CD14-positive monocyte (primary cell): ENCODE measurements around the gene LRRC25. TPM values are rescaled to one million over a fixed set of nuclear protein-coding genes. Genes with fewer than 3 reads are reported as not detected.

Experiments used
- DNase-seq, 3 donors: peaks; one replicate each; pipeline ENCODE4 v3.0.0-alpha.2; 2011 to 2022
- H2AFZ ChIP-seq: 2 replicates; pipeline ENCODE4 v1.6.0; 2012; ENCODE audit warnings: mild to moderate bottlenecking, low read depth, low read length, inconsistent platforms; ENCODE audit not compliant: insufficient read depth, poor library complexity, severe bottlenecking
- H3K27ac ChIP-seq, 2 donors: 1 replicate in 1 of 2; 2 replicates in 1 of 2; pipeline ENCODE4 v1.5.1; 2012 to 2013; ENCODE audit warnings: low read length in 2 of 2, control low read depth in 1 of 2, inconsistent platforms in 1 of 2, low read depth in 1 of 2, mild to moderate bottlenecking in 1 of 2
- H3K27me3 ChIP-seq, 2 donors: one replicate each; pipeline versions ENCODE4 v1.6.0 to v1.6.1; 2011 to 2013; ENCODE audit warnings: low read length in 2 of 2; ENCODE audit not compliant: control insufficient read depth in 2 of 2, insufficient read depth in 2 of 2
- H3K36me3 ChIP-seq, 2 donors: replicated peaks in 1 of 2; 1 replicate in 1 of 2; 2 replicates in 1 of 2; pipeline versions ENCODE4 v1.5.1 to v1.6.1; 2012 to 2013; ENCODE audit warnings: low read length in 2 of 2, control low read depth in 1 of 2, inconsistent platforms in 1 of 2, mild to moderate bottlenecking in 1 of 2; ENCODE audit not compliant: insufficient read depth in 2 of 2, control insufficient read depth in 1 of 2
- H3K4me1 ChIP-seq, 2 donors: 1 replicate in 1 of 2; 2 replicates in 1 of 2; pipeline versions ENCODE4 v1.5.1 to v1.6.1; 2012 to 2013; ENCODE audit warnings: low read length in 2 of 2, control low read depth in 1 of 2, inconsistent platforms in 1 of 2, mild to moderate bottlenecking in 1 of 2, moderate library complexity in 1 of 2; ENCODE audit not compliant: insufficient read depth in 2 of 2, control insufficient read depth in 1 of 2
- H3K4me2 ChIP-seq: replicated peaks from 2 replicates; pipeline ENCODE3; 2012; ENCODE audit warnings: low read length, moderate library complexity, mild to moderate bottlenecking; ENCODE audit not compliant: poor library complexity, severe bottlenecking; ENCODE audit errors: extremely low read depth
- H3K4me3 ChIP-seq, 3 experiments: fragments of 200-600 bp in 1 of 3; sonication (generic) in 1 of 3; replicated peaks in 1 of 3; 1 replicate in 2 of 3; 2 replicates in 1 of 3; pipeline ENCODE4 v1.5.1; 2011 to 2013; ENCODE audit warnings: low read length in 3 of 3, mild to moderate bottlenecking in 3 of 3, control low read depth in 2 of 3, low read depth in 2 of 3, inconsistent platforms in 1 of 3, moderate library complexity in 1 of 3
- H3K79me2 ChIP-seq: 2 replicates; pipeline ENCODE4 v1.6.0; 2012; ENCODE audit warnings: mild to moderate bottlenecking, control low read depth, inconsistent platforms, low read length, moderate library complexity; ENCODE audit not compliant: insufficient read depth
- H3K9ac ChIP-seq: 2 replicates; pipeline ENCODE4 v1.6.0; 2017; ENCODE audit warnings: low read length, mild to moderate bottlenecking; ENCODE audit not compliant: insufficient read depth, poor library complexity, severe bottlenecking
- H3K9me3 ChIP-seq, 2 donors: replicated peaks in 1 of 2; 1 replicate in 1 of 2; 2 replicates in 1 of 2; pipeline versions ENCODE4 v1.5.1 to v1.6.1; 2012 to 2013; ENCODE audit warnings: low read length in 2 of 2, control low read depth in 1 of 2; ENCODE audit not compliant: control insufficient read depth in 1 of 2, insufficient read depth in 1 of 2
- H4K20me1 ChIP-seq: 2 replicates; pipeline ENCODE4 v1.6.0; 2012; ENCODE audit warnings: mild to moderate bottlenecking, low read length, control low read depth, moderate library complexity; ENCODE audit not compliant: insufficient read depth
- H3K27ac Mint-ChIP-seq, 7 donors: one replicate each; pipeline ENCODE4 v1.8.0; 2020; ENCODE audit warnings: mild to moderate bottlenecking in 7 of 7, mixed read lengths in 7 of 7, moderate library complexity in 6 of 7, inconsistent platforms in 2 of 7
- H3K27me3 Mint-ChIP-seq, 3 donors: one replicate each; pipeline ENCODE4 v1.8.0; 2021 to 2022; ENCODE audit warnings: low read depth in 3 of 3, mild to moderate bottlenecking in 3 of 3, mixed read lengths in 3 of 3, moderate library complexity in 3 of 3, inconsistent platforms in 1 of 3
- H3K36me3 Mint-ChIP-seq, 2 donors: one replicate each; pipeline ENCODE4 v1.8.0; 2020; ENCODE audit warnings: mixed read lengths in 2 of 2, inconsistent platforms in 1 of 2, mild to moderate bottlenecking in 1 of 2
- H3K4me1 Mint-ChIP-seq: one replicate; pipeline ENCODE4 v1.8.0; 2020; ENCODE audit warnings: mild to moderate bottlenecking, mixed read lengths
- H3K4me3 Mint-ChIP-seq, 2 donors: one replicate each; pipeline ENCODE4 v1.8.0; 2020; ENCODE audit warnings: mild to moderate bottlenecking in 2 of 2, mixed read lengths in 2 of 2, moderate library complexity in 1 of 2
- H3K9me3 Mint-ChIP-seq, 7 donors: one replicate each; pipeline ENCODE4 v1.8.0; 2020 to 2022; ENCODE audit warnings: mixed read lengths in 7 of 7, mild to moderate bottlenecking in 6 of 7, moderate library complexity in 6 of 7, inconsistent platforms in 2 of 7
- WGBS: methylation state at CpG from one replicate; pipeline ENCODE4 v1.1.5; 2013; ENCODE audit warnings: missing lambda C conversion rate; ENCODE audit not compliant: insufficient coverage; 5-methylcytosine and 5-hydroxymethylcytosine counted together
- intact Hi-C, 2 donors: fragments of 100-400 bp; cut with micrococcal nuclease; formaldehyde crosslinking; loops; one replicate each; pipeline versions ENCODE4 v1.15.0 to v1.15.1; 2023
- polyA plus RNA-seq, 3 donors: library from polyadenylated mRNA; depleted of rRNA in 1 of 3; unstranded in 2 of 3; stranded (reverse) in 1 of 3; fragments of 300-500 nt in 2 of 3; fragments of >200 nt in 1 of 3; fragmentation: Illumina TruSeq in 2 of 3; gene quantifications; 1 replicate in 2 of 3; 2 replicates in 1 of 3; pipeline ENCODE4 v1.2.3, GENCODE V29; 2012 to 2021
- TF ChIP-seq, protein P1 (sequence below): fragments of 200-600 bp; IDR thresholded peaks from one replicate; pipeline ENCODE4 v1.8.0; 2022; ENCODE audit warnings: antibody characterized with exemption, mild to moderate bottlenecking

The LRRC25 gene
- polyA plus RNA-seq, 3 donors: 173 to 581 (median 416) TPM

DNA sequence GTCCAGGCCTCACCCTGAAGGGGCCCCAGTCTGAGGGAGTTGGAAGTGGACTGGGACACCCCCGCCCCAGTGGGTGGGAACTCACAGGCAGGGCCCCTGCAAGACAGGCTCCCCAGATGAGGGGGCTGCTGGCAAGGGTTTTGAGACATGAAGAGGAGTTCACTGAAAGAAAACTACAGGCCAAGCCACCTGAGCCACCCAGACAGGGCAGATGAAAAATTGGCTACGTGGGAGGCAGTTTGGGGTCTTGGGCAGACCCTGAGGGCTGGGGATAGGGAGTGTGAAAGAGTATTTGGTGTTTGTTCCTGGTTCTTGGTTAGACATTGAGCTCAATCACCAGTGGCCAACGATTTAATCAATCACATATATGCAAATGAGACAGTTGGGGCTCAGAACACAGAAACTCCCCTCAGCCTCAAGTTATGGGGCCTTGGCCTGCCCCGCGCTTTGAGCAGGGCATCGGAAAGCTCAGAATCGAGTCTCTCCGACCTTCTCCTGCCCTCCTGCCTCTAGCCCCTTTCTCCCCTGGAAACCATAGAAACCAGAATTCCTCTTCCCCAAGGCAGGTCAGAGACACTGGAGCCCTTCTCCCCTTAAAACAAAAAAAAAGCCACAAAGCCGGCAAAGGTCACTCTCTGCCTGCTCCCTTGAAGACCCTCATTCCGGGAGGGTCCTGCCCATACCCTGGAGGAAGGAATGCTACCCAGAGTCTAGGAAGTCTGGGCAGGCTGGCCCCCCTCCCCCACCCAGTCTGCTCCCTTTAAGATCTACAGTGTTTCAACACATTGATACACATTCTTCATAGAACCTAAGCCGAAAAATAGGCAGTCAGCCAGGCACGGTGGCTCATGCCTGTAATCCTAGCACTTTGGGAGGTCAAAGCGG is 41.8 kb upstream of the LRRC25 start:
- TF ChIP-seq, protein P1, sequence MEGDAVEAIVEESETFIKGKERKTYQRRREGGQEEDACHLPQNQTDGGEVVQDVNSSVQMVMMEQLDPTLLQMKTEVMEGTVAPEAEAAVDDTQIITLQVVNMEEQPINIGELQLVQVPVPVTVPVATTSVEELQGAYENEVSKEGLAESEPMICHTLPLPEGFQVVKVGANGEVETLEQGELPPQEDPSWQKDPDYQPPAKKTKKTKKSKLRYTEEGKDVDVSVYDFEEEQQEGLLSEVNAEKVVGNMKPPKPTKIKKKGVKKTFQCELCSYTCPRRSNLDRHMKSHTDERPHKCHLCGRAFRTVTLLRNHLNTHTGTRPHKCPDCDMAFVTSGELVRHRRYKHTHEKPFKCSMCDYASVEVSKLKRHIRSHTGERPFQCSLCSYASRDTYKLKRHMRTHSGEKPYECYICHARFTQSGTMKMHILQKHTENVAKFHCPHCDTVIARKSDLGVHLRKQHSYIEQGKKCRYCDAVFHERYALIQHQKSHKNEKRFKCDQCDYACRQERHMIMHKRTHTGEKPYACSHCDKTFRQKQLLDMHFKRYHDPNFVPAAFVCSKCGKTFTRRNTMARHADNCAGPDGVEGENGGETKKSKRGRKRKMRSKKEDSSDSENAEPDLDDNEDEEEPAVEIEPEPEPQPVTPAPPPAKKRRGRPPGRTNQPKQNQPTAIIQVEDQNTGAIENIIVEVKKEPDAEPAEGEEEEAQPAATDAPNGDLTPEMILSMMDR: no peak
- Mint-ChIP-seq H3K27ac (no peak overlapping the region), H3K4me1 (peaks cover 31% of the 10 kb centered on the region), H3K27me3 (peaks cover 20 to 57% (median 41%) of the 10 kb centered on the region in 3 donors), H3K36me3 (peaks cover 19 to 29% of the 10 kb centered on the region in 2 donors), H3K4me3 (peak overlapping the region in 1 of 2 donors; percentile 28), H3K9me3 (peaks cover 0 to 8% (median 0%) of the 10 kb centered on the region in 7 donors)
- Histone ChIP-seq H2AFZ (no peak overlapping the region), H3K9ac (no peak overlapping the region), H3K27me3 (peaks cover 0 to 36% of the 10 kb centered on the region in 2 donors), H3K79me2 (no peaks in the 10 kb centered on the region), H3K4me3 (no peak overlapping the region), H3K27ac (no peak overlapping the region), H4K20me1 (peaks cover 89% of the 10 kb centered on the region), H3K4me2 (no peak overlapping the region), H3K4me1 (peaks cover 19 to 27% of the 10 kb centered on the region in 2 donors), H3K36me3 (peaks cover 16 to 17% of the 10 kb centered on the region in 2 donors), H3K9me3 (no peaks in the 10 kb centered on the region)
- WGBS: 75% methylated on average over 9 of the region's 13 CpGs
- no peak for DNase-seq
- intact Hi-C loops: no loop called here

GRCh38 chr19:18438331-18439024 is 41.1 kb upstream of the LRRC25 start:
- Histone ChIP-seq H3K4me1 (peaks cover 19 to 33% of the 10 kb centered on the region in 2 donors), H2AFZ (no peak overlapping the region)

More at GRCh38 chr19:18438331-18439024, 41.1 kb upstream of the LRRC25 start:
- TF ChIP-seq, protein P1: no peak
- no peaks in the 10 kb centered on the region for H3K9me3 ChIP-seq
- WGBS: 48% methylated on average over 19 of the region's 24 CpGs
- Mint-ChIP-seq H3K27ac (no peak overlapping the region), H3K36me3 (peaks cover 11 to 22% of the 10 kb centered on the region in 2 donors), H3K27me3 (peaks cover 22 to 63% (median 44%) of the 10 kb centered on the region in 3 donors), H3K4me1 (peaks cover 31% of the 10 kb centered on the region), H3K9me3 (peaks cover 0 to 8% (median 0%) of the 10 kb centered on the region in 7 donors), H3K4me3 (peak overlapping the region in 1 of 2 donors; percentile 75)
- intact Hi-C loops: no loop called here
- H3K36me3 ChIP-seq: peaks cover 8 to 9% of the 10 kb centered on the region in 2 donors
- H3K27ac ChIP-seq: no peak overlapping the region
- H3K27me3 ChIP-seq: peaks cover 0 to 40% of the 10 kb centered on the region in 2 donors
- DNase-seq: no peak
- peak overlapping the region; percentile 78 for H3K4me2 ChIP-seq
- H3K79me2 ChIP-seq: no peaks in the 10 kb centered on the region
- H3K9ac ChIP-seq: no peak overlapping the region
- H3K4me3 ChIP-seq: peak overlapping the region in 1 of 3 experiments; percentile 69
- peaks cover 86% of the 10 kb centered on the region for H4K20me1 ChIP-seq
